Stimulated activated CD8-positive, alpha-beta memory T cell treated with anti-CD3 and anti-CD28 coated beads, Interleukin-2, amount 100 ng/mL, for 1 hour (primary cell): Measurements from ENCODE around the gene NUB1.

ENCODE experiments used
- DNase-seq, 2 donors: peaks; one replicate each; pipeline ENCODE4 v3.0.0-alpha.2; 2020; ENCODE audit warnings: low read depth in 2 of 2

Gene NUB1

DNA sequence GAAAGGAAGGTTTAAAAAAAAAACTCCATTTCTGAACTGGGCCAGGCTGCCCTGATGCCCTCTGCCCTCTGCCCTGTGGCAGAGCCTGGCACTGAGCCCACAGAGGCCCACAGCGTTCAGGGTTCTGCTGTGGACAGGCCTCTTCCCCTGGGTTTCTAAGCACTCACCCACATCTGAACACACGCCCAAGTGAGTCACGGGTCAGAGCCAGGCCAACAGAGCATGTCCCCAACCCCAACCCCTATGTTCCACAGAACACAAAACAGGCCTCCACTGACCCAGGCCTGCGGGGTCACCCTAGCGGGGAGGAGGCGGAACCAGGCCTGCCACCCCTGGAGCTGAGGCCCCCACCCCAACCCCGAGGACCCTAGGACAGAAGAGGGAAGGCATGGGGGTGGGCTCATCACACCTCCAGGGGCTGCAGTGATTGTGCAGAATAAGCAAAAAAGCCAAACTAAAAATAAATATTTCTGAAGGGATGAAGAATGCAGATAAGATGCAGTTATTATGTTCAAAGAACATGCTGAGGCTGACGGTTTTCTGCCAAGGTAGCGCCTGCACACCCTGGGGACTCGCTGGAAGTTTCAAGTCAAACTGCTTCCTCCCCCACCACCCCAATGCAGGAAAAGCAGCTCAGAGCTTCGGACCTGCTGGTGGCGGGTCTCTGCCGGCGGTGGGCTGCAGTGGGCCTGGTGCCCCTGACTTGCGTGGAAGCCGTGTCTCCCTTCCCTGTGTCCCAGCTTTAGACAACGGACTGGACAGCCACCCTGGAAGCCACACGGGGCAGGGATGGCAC, 62.8 kb downstream of the NUB1 start:
- no peak for DNase-seq

DNA sequence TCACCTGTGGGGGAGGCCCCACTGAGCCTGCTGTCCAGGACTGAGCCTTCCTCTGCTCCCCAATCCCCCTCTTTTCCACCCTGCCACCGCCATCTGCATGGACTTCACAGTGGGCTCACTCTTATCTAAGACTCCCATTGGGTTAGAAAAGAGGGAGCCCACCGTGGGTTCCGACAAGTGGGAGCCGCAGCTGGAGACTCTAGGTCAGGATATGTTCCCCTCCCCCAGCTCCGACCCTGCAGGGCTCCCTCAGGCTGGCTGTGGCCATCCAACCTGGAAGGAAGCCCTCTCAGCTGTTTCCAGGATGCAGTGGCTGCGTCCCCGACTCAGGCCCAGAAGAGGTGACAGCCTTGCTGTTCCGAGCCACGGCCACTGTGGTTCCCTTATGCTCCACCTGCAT, 63.4 kb downstream of the NUB1 start:
- no peak for DNase-seq

DNA sequence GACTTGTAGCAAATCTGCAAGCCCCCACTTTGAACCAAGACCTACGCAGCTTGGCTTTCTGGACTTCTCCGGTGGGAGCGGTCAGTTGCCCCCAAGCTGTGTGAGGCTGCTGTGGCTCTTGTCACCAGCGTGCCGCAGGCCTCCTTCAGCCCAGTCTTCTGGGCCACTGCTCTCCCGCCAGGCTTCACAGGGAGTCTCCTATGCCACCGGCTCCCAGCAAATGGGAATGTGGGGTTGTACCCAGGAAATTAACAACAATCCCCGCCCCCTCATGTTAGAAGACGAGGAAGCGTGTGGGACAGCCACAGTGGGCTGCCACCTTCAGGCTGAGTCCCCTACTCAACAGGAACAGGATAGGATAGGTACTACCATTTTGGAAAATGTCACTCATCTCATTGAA, 64.0 kb downstream of the NUB1 start:
- DNase-seq: no peak

DNA sequence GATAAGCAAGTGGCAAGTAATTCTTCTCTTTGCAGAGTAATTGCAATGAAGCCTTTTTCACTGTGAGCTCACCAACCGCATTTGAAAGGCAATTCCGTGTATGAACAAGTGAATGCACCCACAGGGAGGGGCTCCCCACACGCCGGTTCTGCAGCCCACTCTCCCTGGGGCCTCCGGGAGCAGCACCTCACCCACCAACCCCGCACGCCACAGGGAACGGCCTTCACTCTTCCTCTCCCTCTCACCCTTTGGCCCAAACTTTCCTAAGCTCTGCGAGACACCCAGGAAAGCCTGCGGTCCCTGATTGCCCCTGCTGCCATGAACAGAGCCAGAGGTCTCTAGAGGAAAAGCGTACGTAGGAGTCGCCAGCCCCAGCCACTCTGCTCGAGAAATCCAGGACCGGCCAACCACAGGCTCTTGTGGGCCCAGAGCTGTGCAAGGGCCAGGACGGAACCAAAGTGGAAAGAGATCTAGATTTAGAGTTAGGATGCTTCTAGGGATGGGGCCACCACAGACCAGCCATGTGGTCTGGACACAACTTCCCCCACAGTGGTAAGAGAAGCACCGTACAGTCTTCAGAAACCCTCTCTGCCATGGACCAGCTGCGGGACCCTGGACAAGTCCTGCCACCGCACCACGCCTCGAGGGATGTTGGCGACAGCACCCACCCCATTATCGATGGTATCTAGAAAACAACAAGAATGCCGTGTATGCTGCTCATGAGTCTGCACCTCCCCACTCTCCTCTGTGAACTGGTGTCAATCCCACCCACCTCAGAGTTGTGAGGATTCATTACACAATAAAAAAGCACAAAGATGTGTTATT, 64.7 kb downstream of the NUB1 start:
- no peak for DNase-seq

DNA sequence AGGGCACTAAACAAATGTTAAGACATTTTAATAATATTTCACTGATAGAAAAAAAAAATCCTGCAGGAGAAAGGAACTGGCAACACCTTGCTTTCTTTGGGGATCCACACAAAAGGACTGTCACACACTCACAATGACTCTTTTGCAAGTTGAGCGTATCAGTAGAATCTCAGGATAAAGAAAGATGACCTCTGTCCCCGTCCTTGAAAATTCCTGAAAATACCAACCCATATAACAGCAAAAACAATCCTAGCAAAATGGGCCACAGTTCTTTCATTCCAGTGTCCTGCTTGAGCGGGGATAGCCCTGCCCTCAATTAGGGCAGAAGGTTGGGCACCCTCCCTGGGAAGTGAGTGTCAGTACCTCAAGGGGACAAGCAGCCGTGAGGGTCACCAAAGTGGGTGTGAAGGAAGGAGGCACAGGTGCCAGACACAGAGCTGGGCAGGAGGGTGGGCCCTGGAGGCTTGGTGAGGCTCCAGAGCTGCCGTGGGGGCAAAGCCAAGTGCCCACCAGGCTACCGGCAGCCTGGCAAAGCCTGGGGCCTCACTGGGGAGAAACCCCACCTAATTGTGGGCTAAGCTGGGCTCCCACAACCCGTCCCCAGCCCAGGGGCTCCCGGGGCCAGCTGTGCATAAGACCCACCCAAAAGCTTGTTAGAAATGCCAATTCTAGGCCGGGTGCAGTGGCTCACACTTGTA, 65.4 kb downstream of the NUB1 start:
- DNase-seq: no peak

DNA sequence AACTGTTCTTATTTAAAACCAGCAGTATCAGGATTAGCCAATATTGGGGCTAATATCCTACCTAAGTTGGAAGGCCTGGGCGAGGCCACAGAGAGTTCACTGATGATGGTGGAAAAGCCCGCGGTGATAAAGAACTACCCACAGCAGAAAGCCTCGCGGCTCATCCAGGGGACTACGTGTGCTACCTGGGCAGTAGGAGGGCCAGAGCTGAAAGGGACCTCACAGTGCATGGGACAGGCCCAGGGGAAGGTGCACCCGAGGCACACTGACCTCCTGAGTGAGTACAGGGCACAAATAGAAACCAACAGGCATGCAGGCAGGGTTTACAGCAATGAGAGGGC, 66.9 kb downstream of the NUB1 start:
- DNase-seq: no peak

DNA sequence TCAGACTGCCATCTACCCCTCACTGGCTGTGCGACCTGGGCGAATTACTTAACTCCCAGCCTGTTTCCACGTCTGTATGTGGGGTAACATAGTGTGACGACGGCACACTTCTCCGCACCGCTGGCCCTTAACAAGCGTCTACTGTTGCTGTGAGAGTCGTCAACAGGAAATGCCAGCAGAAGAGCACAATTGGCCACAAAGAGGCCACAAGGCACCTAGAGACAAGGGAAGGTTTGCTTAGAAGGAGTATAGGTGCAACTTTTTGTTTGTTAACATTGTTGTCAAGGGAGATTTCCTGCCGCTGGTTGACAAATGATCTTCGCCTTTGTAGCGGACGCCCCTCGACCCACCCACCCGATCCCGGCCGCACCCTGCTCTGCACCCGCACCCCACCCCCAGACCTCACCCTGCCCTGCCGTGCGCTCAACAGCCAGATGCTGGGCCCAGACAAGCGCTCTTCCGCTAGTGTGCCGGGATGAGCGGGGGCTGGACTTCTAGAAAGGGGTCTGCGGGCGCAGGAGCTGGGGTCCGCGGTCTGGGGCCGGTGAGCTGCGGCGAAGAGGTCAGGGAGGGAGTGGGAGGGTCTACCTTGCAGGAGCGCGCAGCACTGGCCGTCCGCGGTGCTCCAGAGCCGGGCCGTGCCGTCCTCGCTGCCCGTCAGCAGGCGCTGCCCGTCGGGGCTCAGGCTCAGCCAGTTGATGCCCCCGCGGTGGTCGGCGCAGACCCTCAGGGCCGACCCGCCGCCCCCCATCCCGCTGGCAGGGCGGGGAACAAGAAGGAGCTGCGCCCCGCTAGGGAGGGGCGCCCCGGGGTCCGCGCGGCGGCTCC, 67.4 kb downstream of the NUB1 start:
- peak in 1 of 2 donors; percentile 41 for DNase-seq

DNA sequence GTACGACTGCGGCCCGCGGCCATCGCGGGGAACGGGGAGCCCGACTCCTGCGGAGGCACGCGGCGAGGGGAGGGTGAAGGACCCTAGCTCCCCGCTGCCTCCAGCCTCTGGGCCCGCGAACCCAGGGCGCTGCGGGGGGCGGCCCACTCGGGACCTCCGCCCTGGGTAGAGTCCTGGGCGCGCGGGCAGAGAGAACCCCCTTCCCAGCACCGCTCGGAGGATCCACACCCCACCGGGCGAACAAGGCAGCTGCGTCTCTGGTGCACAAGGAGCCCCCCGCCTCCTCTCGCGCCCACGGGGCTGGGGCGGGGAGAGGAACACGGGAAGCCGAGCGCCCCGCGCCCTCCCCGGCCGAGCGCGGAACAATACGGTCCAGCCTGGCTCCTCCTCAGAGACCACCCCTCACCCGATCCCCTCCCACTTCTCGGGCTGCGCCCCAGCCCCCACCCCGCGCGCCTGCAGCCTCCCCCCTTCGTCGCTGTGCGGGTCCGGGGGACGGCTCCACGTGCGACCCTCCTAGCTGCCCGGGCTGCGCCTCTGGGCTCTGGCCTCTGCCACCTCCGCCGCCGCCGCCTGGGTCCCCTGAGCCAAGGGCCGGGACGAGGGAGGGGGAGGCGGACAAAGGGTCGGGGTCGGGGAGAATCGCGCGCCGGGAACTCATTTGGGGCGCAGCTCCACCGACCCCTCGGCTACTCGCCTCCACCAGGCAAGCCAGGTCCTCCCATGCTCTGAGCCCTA, 68.2 kb downstream of the NUB1 start, which contains the start of gene WDR86:
TSS of gene WDR86 (minus strand) at position 372 of the 738 bp plus-strand sequence. CDS start 449 bp downstream, outside the sequence.
- DNase-seq: no peak

DNA sequence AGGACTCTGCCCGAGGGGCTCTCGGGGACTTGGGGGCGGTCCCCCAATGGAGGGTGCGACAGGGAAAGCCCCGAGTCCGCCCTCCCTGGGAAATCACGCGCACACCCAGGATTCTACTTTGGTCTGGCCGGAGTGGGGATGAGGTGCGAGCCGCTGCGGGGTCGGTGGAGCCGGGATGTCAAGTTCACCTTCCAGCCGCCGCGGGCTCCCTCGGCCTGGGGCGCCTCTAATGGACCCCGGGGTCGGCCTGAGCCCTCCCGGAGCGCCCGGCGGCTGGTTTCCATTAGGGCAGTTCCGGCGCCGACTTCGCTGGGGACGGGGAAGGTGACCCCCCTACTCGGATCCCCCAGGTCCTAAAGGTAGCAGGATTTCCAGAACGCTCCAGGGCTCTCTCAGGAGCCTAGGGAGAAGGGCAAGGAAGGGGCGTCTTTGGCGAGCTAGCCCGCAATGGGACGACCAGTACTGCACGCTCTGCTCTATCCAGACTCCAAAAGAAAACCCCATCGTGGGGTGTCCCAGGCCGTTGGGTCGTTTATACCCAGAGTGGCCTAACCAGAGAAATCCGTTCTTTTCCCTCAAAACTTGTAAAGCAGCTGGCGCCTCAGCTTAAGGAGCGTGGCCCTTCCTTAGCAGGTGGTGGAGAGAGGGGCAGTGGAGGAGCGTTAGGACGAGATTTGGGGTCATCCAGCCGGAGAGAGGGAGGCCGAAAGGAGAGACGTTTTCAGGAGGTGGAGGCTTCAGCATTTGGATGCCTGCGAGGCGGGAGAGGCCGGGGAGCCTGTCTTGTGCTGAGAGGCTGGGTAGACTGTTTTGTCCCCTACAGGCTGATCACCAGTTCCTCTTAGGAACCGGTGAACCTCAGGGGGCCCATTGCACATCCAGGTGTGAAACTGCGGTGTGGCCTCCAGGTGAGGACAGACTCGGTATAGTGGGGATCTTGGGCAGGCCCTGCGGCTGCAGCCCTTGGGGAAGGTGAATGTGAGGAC, 69.1 kb downstream of the NUB1 start:
- DNase-seq: no peak

DNA sequence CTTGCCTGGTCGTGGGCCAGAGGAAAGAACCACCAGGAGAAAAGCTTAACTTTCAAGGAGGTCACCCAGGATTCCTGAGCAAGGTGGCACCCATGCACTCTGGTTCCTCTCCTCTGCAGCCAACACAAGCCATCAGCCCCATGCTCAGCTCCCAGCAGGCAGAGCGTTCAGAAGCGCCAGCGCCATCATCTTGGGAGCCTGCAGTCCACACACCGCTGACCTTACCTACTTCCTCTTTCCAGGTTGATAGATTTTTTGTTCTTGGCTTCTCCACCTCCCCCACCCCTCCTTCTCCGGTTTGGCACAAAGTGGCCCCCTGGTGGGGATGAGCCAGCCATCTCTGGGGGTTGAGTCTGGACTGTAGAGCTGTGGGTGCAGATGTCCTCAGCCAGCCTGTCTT, 69.9 kb downstream of the NUB1 start:
- no peak for DNase-seq

DNA sequence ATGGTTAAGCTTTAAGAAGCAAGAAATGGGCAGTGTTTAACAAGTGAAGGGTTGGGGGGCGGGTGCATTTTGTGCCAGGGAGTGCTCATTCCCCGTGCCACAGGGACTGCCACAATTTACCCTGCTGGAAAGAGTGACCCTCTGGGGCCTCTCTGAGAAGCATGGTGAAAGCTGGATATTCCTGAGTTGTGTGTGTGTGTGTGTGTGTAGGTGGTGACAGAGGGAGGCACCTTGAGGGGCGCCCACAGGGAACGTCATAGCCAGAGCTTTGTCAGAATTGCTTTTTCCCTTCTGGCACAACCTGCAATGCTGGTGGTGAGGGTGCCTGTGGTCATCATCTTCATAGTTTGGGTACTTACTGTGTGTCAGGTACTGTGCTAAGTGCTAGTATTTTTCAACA, 70.7 kb downstream of the NUB1 start:
- DNase-seq: no peak

DNA sequence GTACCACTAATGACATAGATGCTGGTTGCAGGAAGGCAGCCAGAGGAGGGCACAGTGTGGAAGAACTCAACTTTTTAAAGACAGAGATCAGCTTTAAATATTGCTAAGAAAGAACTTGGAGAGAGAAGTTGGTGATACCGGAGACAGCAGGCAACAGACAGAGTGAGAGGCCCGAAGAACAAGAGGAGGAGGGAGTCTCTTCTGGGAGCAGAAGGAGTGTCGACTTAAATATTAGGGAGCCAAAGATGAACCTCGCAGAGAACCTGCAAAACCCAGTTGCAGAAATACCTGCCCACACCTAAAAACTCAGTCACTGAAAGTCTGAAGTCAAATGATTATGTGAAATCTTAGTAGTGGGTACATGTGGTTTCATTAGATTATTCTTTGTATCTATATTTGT, 71.6 kb downstream of the NUB1 start:
- DNase-seq: no peak

DNA sequence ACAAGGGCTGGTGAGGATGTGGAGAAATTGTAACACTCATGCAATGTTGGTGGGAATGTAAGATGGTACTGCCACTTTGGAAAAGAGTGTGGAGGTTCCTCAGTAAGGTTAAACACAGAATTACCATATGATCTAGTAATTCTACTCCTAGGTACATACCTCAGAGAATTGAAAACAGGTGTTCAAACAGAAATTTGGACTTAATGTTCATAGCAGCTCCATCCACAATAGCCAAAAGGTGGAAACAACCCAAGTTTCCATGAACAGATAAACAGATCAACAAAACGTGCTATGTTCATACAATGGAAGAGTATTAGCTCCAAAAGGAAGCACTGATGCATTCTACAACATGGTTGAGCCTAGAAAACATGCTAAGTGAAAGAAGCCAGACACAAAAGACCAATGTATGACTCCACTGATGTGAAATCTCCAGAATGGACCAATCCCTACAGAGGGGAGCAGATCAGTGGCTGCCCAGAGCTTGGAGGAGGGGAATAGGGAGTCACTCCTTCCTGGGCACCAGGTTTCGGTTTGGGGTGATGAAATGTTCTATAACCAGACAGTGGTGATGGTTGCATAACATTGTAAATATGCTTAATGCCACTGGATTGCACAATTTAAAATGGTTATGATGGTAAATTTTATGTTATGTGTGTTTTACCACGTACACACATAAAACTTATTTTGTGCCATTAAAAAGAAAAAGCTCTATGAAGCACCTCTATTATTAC, 73.9 kb downstream of the NUB1 start:
- DNase-seq: no peak

DNA sequence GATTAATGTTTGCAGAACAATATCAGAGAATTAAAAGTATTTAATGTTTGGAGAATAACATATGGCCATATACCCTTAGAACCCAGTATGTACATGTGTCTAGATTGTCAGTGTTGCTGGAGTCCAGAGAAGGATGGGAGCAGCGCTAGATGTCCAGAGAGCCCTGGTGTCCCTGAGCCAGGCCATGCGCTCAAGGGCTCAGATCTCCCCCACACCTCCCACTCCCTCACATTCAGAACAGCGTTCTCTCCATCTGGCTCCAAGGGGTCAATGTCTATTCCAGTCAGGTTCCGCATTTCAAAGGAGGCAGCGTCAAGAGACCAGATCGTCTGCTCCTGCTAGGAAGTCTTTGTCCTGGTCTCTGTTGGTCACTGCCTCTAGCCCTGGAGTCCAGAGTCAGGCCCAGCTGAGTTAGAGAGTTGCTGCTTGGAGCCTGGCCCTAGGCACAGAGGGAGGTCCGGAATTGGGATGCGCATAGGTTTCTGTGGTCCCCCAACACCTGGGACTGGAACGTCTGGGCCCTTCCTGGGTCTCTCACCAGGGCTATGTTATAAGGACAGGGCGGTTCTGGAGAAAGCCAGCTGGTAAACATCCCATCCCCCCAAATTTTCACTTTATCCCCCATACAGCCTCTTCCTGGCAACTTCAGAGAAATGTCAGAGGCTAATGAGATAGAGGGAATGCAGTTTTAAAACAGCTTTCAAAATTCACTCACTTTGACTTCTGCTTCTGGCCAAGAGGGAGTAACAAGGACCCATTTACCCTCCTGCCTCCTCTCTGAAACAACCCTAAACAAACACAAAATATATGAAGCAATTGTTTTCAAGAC, 74.7 kb downstream of the NUB1 start:
- DNase-seq: no peak

DNA sequence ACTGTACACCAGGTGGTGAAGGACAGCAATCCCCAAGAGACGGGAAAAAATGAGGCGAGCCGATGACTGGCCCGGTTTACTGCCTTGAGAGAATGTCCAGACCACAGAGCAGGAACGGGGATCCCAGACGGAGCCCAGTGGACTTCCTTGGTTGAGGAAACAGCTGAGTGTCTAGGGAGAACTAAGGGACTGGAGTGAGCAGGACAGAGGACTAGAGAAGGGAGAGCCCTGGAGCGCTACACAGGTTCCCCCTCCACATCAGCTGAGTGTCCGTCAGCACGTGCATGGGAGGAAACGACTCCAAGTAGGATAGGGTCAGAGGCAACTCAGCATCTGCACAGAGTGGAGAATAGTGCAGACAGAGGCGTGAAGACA, 75.3 kb downstream of the NUB1 start:
- no peak for DNase-seq

DNA sequence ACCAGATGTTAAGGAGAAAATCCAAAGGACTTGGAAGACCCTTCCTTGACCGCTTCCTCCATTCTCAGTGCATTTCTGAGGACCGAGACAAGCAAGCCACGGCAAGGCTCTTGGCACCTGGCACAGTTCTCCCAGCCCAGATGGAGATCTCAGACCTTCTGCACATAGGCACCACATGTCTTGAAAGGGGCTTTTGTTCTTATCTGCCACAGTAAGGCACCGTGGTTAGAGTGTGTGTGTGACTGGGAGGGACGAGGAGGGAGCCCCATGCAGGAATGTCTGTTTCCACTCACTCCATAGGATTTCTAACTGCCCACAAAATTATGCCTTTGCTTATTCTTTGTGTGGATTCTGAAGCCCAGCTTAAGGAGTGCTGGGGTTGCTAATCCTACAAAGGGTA, 78.5 kb downstream of the NUB1 start:
- no peak for DNase-seq

DNA sequence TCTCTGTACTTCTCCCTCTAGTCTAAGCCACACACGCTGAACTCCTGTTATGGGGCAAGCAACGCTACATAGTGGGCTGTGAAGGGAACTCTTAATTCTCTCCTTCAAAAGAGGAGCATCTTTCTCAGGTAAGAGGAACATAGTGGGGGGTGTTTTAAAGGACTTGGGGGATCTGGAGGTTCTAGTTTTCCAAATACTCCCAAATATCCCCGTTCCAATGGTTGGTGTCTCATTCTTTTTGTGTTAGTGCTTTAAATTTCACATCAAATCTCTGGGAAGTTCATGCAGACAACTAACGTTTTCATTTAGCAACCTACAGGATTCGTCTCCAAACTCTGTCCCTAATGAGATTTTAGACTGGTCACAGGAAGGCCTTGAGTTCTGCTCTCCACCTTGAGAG, 80.6 kb downstream of the NUB1 start:
- no peak for DNase-seq

DNA sequence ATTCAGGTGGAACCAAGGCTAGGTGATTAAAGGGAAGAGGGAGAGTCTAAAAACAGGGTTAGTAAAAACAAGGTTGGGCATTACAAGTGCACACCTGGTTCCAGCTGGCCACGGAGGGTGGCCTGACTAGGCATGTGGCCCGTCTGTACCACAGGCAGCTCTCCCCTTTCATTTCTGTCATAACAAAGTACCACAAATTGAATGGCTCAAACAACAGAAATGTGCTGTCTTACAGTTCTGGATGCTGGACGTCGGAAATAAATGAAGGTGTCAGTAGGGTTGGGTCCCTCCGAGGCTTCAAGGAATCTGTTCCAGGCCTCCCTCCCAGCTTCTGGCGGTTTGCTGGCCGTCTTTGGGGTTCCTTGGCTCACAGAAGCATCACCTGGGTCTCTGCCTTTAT, 81.6 kb downstream of the NUB1 start:
- no peak for DNase-seq
